HG03108 (cell line): ENCODE measurements around the gene TMEM258.

ENCODE experiments used
- ATAC-seq: cut with Tn5 transposase; IDR thresholded peaks from one replicate; pipeline ENCODE4 v1.9.1; 2021; ENCODE audit warnings: moderate library complexity; ENCODE audit not compliant: unreplicated experiment

Gene TMEM258

GRCh38 chr11:61792310-61793082, at the start of gene TMEM258, which contains the start of gene FEN1:
TSS of gene TMEM258 (minus strand) at chr11:61792599. CDS start at chr11:61792558, 41 bp downstream.
TSS of gene FEN1 (plus strand) at chr11:61792911. CDS start at chr11:61795362, 2,451 bp downstream.
- ATAC-seq, result peak; percentile 74

- ATAC-seq, result no peak
These were observed 49.5 kb upstream of the TMEM258 start for GRCh38 chr11:61841636-61842527.

- no peak for ATAC-seq
These were observed 48.0 kb upstream of the TMEM258 start for GRCh38 chr11:61840371-61840770.

- ATAC-seq, result no peak
These were observed 47.3 kb upstream of the TMEM258 start for GRCh38 chr11:61839742-61840141.

- no peak for ATAC-seq
These were observed 46.5 kb upstream of the TMEM258 start for GRCh38 chr11:61838921-61839320.

- ATAC-seq, result no peak
These were observed 46.1 kb upstream of the TMEM258 start for GRCh38 chr11:61838501-61838900.

- ATAC-seq, result no peak
These were observed 45.1 kb upstream of the TMEM258 start for GRCh38 chr11:61837411-61838005.

GRCh38 chr11:61836193-61836592, 43.8 kb upstream of the TMEM258 start:
- ATAC-seq, result no peak

- peak; percentile 95 for ATAC-seq
These were observed 42.1 kb upstream of the TMEM258 start for GRCh38 chr11:61834278-61835048.

GRCh38 chr11:61833926-61834277, 41.5 kb upstream of the TMEM258 start:
- ATAC-seq, result no peak

- ATAC-seq, result no peak
These were observed 41.1 kb upstream of the TMEM258 start for GRCh38 chr11:61833471-61833870.

- ATAC-seq, result no peak
These were observed 40.4 kb upstream of the TMEM258 start for GRCh38 chr11:61832754-61833153.

- no peak for ATAC-seq
These were observed 39.8 kb upstream of the TMEM258 start for GRCh38 chr11:61832207-61832606.

GRCh38 chr11:61830237-61831105, 38.1 kb upstream of the TMEM258 start:
- ATAC-seq, result no peak

GRCh38 chr11:61829806-61830205, 37.4 kb upstream of the TMEM258 start:
- ATAC-seq, result no peak

- no peak for ATAC-seq
These were observed 36.4 kb upstream of the TMEM258 start for GRCh38 chr11:61828629-61829407.

GRCh38 chr11:61828379-61828628, 35.9 kb upstream of the TMEM258 start:
- no peak for ATAC-seq

GRCh38 chr11:61827571-61828378, 35.4 kb upstream of the TMEM258 start, which contains the start of gene FADS2:
TSS of gene FADS2 (plus strand) at chr11:61828300. CDS start at chr11:61828391, 91 bp downstream.
- peak; percentile 65 for ATAC-seq
